SJCRH30 (cell line): Measurements from ENCODE around the gene WWOX. TPM values are rescaled to one million over a fixed set of nuclear protein-coding genes. Genes with fewer than 3 reads are reported as not detected.
"Not testable (repeated sequence)": the region's sequence is repeated elsewhere in the genome, so short reads cannot be mapped to it uniquely, and the experiment has no call there.

Source experiments
- DNase-seq, 2 experiments: peaks; one replicate each; pipeline ENCODE4 v3.0.0-alpha.2; 2015 to 2020
- H3K27ac ChIP-seq: fragments of 250-450 bp; sonication (Bioruptor Pico); 2 replicates; pipeline ENCODE4 v1.5.1; 2020; ENCODE audit warnings: mild to moderate bottlenecking, moderate library complexity
- H3K27me3 ChIP-seq: fragments of 250-450 bp; sonication (Bioruptor Pico); 2 replicates; pipeline ENCODE4 v1.5.1; 2020; ENCODE audit warnings: mild to moderate bottlenecking, moderate library complexity
- H3K36me3 ChIP-seq: fragments of 250-450 bp; sonication (Bioruptor Pico); 2 replicates; pipeline ENCODE4 v1.5.1; 2020; ENCODE audit warnings: mild to moderate bottlenecking, moderate library complexity
- H3K4me1 ChIP-seq: fragments of 250-450 bp; sonication (Bioruptor Pico); 2 replicates; pipeline ENCODE4 v1.5.1; 2020; ENCODE audit warnings: mild to moderate bottlenecking, moderate library complexity
- H3K4me3 ChIP-seq: fragments of 250-450 bp; sonication (Bioruptor Pico); 2 replicates; pipeline ENCODE4 v1.5.1; 2020; ENCODE audit warnings: mild to moderate bottlenecking, moderate library complexity
- H3K9me3 ChIP-seq: fragments of 250-450 bp; sonication (Bioruptor Pico); replicated peaks from 2 replicates; pipeline ENCODE4 v1.5.1; 2020; ENCODE audit warnings: mild to moderate bottlenecking, moderate library complexity
- total RNA-seq: library from RNA; depleted of rRNA; stranded (reverse); fragments of >200 nt; shearing (Covaris generic); gene quantifications from 2 replicates; pipeline ENCODE4 v1.2.3, GENCODE V29; 2014

Gene WWOX
- total RNA-seq, 1 experiment from 2014 or later: 16.4 TPM

GRCh38 chr16:78675951-78676792 lies 576.7 kb downstream of the WWOX start:
- no peaks in the 10 kb centered on the region for H3K9me3 ChIP-seq
- no peaks in the 10 kb centered on the region for H3K36me3 ChIP-seq
- H3K4me3 ChIP-seq: no peak overlapping the region
- H3K27me3 ChIP-seq: no peaks in the 10 kb centered on the region
- no peak for DNase-seq
- no peaks in the 10 kb centered on the region for H3K4me1 ChIP-seq
- H3K27ac ChIP-seq: no peak overlapping the region

DNA sequence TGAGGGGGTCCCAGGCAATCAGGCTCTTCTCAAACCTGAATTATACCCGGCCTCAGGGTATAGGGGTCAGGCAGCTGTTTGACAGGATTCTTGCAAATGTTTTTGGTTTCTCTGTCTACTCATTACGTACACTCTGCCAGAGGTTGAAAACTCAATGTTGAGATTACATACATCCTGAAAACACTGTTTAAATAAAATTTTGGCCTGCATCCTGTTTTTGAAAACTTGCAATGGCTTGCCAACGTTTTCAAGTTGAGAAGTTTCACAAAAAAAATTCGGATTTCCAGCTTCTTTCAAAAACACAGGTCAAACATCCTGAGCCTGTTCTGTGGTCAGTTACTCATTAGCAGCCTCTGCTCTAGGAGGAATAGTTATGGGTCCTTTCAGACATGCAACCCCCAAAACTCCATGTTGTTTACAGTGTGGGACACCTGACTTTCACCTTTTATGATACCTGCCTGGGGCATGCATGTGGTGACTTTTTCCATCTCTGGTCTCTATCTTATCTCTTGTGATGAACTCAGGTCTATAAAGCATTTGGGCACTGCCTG lies 577.8 kb downstream of the WWOX start:
- no peak for DNase-seq
- Histone ChIP-seq H3K36me3 (no peaks in the 10 kb centered on the region), H3K4me3 (no peak overlapping the region), H3K27ac (no peak overlapping the region), H3K4me1 (no peaks in the 10 kb centered on the region), H3K9me3 (no peaks in the 10 kb centered on the region), H3K27me3 (no peaks in the 10 kb centered on the region)

- H3K27ac ChIP-seq: no peak overlapping the region
- DNase-seq: no peak
- H3K4me1 ChIP-seq: peaks cover 15% of the 10 kb centered on the region
These were observed 580.1 kb downstream of the WWOX start for GRCh38 chr16:78679546-78679945.

DNA sequence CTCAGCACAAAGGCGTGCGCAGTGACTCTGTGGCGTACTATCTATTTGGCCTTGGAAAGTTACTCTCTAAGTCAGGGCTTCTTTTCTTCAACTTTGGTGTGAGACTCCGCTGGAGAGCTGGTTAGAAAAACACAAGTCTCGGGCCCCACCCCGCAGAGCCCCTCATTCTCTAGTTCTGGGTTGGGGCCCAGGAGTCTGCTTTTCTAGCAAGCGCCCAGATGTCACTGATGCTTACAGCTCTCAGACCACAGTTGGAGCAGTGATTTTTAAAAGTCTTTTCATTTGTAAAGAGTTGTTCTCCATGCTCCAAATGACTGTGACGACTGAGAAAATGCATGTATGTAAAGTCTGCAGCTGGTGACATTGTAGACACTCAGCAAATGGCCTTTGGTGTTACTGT lies 582.3 kb downstream of the WWOX start:
- no peak overlapping the region for H3K4me3 ChIP-seq
- H3K9me3 ChIP-seq: no peaks in the 10 kb centered on the region
- H3K36me3 ChIP-seq: no peaks in the 10 kb centered on the region
- peaks cover 26% of the 10 kb centered on the region for H3K4me1 ChIP-seq
- DNase-seq: no peak
- H3K27me3 ChIP-seq: no peaks in the 10 kb centered on the region
- H3K27ac ChIP-seq: no peak overlapping the region

More at GRCh38 chr16:78679546-78679945, 580.1 kb downstream of the WWOX start:
- Histone ChIP-seq H3K9me3 (no peaks in the 10 kb centered on the region), H3K36me3 (no peaks in the 10 kb centered on the region), H3K4me3 (no peak overlapping the region), H3K27me3 (no peaks in the 10 kb centered on the region)

- Histone ChIP-seq H3K9me3 (no peaks in the 10 kb centered on the region), H3K36me3 (no peaks in the 10 kb centered on the region), H3K4me3 (no peak overlapping the region), H3K27me3 (no peaks in the 10 kb centered on the region), H3K4me1 (peaks cover 27% of the 10 kb centered on the region), H3K27ac (peak overlapping the region; percentile 98)
- DNase-seq: peak; percentile 85 to 88
These were observed 584.7 kb downstream of the WWOX start for GRCh38 chr16:78684030-78684611.

DNA sequence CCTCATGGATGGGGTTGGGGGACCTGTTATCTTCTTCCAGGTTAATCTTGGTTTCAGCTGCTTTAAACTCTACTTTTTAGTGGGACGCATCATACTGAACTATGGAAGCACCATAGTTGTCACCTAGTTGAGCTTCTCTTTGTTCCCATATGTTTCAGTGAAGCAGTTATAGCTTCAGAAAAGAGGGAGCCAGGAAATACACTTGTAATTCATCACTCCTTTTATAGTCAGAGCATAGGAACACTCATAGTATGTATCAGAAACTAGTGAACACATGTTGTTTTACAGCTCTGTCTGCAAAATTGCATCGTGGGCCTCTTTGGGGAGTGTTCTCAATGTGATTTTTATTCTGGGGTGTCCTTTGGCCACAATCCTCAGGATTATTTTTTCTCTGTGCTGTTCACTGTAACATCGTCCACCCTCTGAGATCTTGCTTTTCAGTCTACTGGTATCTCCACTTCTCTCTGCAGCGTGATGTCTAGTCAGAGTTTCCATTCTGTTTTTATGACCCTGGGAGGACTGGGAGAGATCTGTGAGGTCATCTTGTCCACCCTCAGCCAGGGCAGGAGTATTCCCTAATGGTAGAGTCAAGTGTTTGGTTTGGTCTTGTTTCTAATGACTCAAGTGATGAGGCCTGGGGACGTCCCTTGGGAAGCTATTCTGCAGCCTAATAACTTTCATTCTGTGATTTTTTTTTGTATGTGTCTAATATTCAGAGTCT lies 585.4 kb downstream of the WWOX start:
- peaks cover 30% of the 10 kb centered on the region for H3K4me1 ChIP-seq
- peak overlapping the region; percentile 98 for H3K27ac ChIP-seq
- no peak overlapping the region for H3K4me3 ChIP-seq
- no peaks in the 10 kb centered on the region for H3K36me3 ChIP-seq
- no peaks in the 10 kb centered on the region for H3K27me3 ChIP-seq
- no peaks in the 10 kb centered on the region for H3K9me3 ChIP-seq
- no peak for DNase-seq

GRCh38 chr16:78686601-78687000 lies 587.1 kb downstream of the WWOX start:
- Histone ChIP-seq H3K4me1 (peaks cover 30% of the 10 kb centered on the region), H3K27ac (no peak overlapping the region), H3K36me3 (no peaks in the 10 kb centered on the region), H3K9me3 (no peaks in the 10 kb centered on the region), H3K27me3 (no peaks in the 10 kb centered on the region), H3K4me3 (no peak overlapping the region)
- DNase-seq: no peak

DNA sequence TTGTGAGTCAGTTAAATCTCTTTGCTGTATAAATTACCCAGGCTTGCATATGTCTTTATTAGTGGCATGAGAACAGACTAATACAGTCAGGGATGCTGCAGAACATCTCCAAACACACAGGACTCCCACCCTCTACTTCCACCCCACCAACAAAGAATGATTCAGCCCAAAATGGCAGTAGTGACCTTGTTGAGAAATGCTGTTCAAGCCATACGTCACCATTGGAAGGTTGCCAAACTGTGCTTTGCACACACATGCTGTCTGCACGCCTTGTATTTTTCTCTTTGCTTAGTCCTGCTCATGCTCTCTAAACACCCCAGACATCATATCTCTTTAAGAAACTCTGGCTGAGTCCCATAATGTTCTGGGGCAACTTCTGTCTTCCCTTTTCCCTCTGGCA lies 589.6 kb downstream of the WWOX start:
- no peaks in the 10 kb centered on the region for H3K27me3 ChIP-seq
- DNase-seq: peak; percentile 20 to 64

GRCh38 chr16:78689536-78689935 lies 590.1 kb downstream of the WWOX start:
- Histone ChIP-seq H3K27me3 (no peaks in the 10 kb centered on the region), H3K9me3 (no peaks in the 10 kb centered on the region), H3K4me3 (no peak overlapping the region), H3K27ac (peak overlapping the region; percentile 14; the same call in 1 of the 2 replicates), H3K36me3 (no peaks in the 10 kb centered on the region), H3K4me1 (peaks cover 33% of the 10 kb centered on the region)
- DNase-seq: no peak

More for the DNA sequence above, 589.6 kb downstream of the WWOX start:
- Histone ChIP-seq H3K27ac (peak overlapping the region; percentile 14; the same call in 1 of the 2 replicates), H3K4me1 (peaks cover 34% of the 10 kb centered on the region), H3K4me3 (no peak overlapping the region), H3K36me3 (no peaks in the 10 kb centered on the region), H3K9me3 (no peaks in the 10 kb centered on the region)

- Histone ChIP-seq H3K4me1 (peaks cover 23% of the 10 kb centered on the region), H3K4me3 (no peak overlapping the region), H3K9me3 (no peaks in the 10 kb centered on the region), H3K36me3 (no peaks in the 10 kb centered on the region), H3K27ac (no peak overlapping the region), H3K27me3 (no peaks in the 10 kb centered on the region)
- DNase-seq: no peak
These were observed 591.1 kb downstream of the WWOX start for GRCh38 chr16:78690510-78690909.

DNA sequence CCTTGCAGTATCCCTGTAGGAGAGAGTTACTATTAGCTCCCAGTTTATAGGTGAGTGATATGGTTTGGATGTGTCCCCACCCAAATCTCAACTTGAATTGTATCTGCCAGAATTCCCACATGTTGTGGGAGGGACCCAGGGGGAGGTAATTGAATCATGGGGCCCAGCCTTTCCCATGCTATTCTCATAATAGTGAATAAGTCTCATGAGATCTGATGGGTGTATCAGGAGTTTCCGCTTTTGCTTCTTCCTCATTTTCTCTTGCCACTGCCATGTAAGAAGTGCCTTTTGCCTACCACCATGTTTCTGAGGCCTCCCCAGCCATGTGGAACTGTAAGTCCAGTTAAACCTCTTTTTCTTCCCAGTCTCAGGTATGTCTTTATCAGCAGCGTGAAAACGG lies 592.3 kb downstream of the WWOX start:
- not testable (repeated sequence) for H3K27ac ChIP-seq, H3K4me3 ChIP-seq, H3K27me3 ChIP-seq, H3K9me3 ChIP-seq, H3K36me3 ChIP-seq, DNase-seq
- H3K4me1 ChIP-seq: peaks cover 22% of the 10 kb centered on the region

GRCh38 chr16:78693496-78693895 lies 594.0 kb downstream of the WWOX start:
- Histone ChIP-seq H3K27ac (peak overlapping the region; percentile 46), H3K27me3 (no peaks in the 10 kb centered on the region), H3K9me3 (no peaks in the 10 kb centered on the region), H3K4me3 (no peak overlapping the region), H3K36me3 (no peaks in the 10 kb centered on the region), H3K4me1 (peaks cover 22% of the 10 kb centered on the region)
- DNase-seq: peak; percentile 45 to 53

- no peaks in the 10 kb centered on the region for H3K9me3 ChIP-seq
- no peak for DNase-seq
- H3K4me1 ChIP-seq: peaks cover 18% of the 10 kb centered on the region
- H3K27me3 ChIP-seq: no peaks in the 10 kb centered on the region
- no peaks in the 10 kb centered on the region for H3K36me3 ChIP-seq
- H3K4me3 ChIP-seq: no peak overlapping the region
- peak overlapping the region; percentile 46; the same call in 1 of the 2 replicates for H3K27ac ChIP-seq
These were observed 595.0 kb downstream of the WWOX start for GRCh38 chr16:78694414-78694813.

DNA sequence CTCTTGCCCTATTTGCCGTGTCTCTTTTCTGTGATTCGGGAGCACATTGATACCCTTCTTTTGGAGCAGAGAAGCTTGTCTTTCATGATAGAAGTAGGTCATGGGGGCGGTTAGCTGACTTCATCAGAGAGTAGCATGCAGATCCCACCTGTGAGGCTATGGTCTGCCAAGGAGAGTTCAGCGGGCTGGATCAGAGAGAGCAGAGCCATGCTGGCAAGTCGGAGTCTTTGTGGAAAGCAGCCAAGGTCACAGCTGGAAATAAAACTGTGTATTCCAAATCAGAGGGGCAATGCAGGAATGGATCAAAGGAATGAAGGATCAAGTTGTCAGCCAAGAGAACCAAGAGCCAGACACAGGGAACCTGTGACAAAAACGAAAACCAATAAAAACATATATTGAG lies 595.9 kb downstream of the WWOX start:
- no peak overlapping the region for H3K27ac ChIP-seq
- no peak for DNase-seq
- peaks cover 18% of the 10 kb centered on the region for H3K4me1 ChIP-seq
- H3K36me3 ChIP-seq: no peaks in the 10 kb centered on the region
- no peaks in the 10 kb centered on the region for H3K9me3 ChIP-seq
- no peak overlapping the region for H3K4me3 ChIP-seq
- H3K27me3 ChIP-seq: no peaks in the 10 kb centered on the region

DNA sequence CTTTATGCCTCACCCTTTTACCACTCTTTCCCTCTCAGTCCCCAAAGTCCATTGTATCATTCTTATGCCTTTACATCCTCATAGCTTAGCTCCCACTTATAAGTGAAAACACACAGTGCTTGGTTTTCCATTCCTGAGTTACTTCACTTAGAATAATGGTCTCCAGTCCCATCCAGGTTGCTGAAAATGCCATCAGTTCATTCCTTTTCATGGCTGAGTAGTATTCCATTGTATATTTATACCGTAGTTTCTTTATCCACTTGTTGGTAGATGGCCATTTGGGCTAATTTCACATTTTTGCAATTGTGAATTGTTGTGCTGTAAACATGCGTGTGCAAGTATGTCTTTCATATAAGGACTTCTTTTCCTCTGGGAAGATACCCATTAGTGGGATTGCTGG lies 597.3 kb downstream of the WWOX start:
- H3K36me3 ChIP-seq: no peaks in the 10 kb centered on the region

More for the DNA sequence above, 597.3 kb downstream of the WWOX start:
- no peak overlapping the region for H3K4me3 ChIP-seq
- H3K27me3 ChIP-seq: no peaks in the 10 kb centered on the region
- no peak overlapping the region for H3K27ac ChIP-seq
- H3K9me3 ChIP-seq: no peaks in the 10 kb centered on the region
- H3K4me1 ChIP-seq: peaks cover 18% of the 10 kb centered on the region
- DNase-seq: no peak
